Liver (tissue), 9 donors: ENCODE results near the gene MFAP3L. TPM values are rescaled to one million over a fixed set of nuclear protein-coding genes. Genes with fewer than 3 reads are reported as not detected.

Source experiments
- DNase-seq: peaks from one replicate; pipeline ENCODE4 v3.0.0-alpha.2; 2017; ENCODE audit warnings: low spot score
- H3K27ac ChIP-seq, 2 donors: one replicate each; pipeline ENCODE4 v1.7.0; 2013; ENCODE audit warnings: inconsistent platforms in 2 of 2, low read length in 2 of 2, control low read depth in 1 of 2, low read depth in 1 of 2, mild to moderate bottlenecking in 1 of 2
- H3K27me3 ChIP-seq, 4 donors: one replicate each; pipeline versions ENCODE4 v1.6.1 to v1.7.0; 2013; ENCODE audit warnings: low read length in 3 of 4, inconsistent platforms in 1 of 4, mild to moderate bottlenecking in 1 of 4, moderate library complexity in 1 of 4; ENCODE audit not compliant: control insufficient read depth in 4 of 4, insufficient read depth in 4 of 4
- H3K36me3 ChIP-seq, 4 donors: one replicate each; pipeline versions ENCODE4 v1.6.1 to v1.7.0; 2013; ENCODE audit warnings: low read length in 3 of 4, mild to moderate bottlenecking in 3 of 4, low read depth in 1 of 4, moderate library complexity in 1 of 4; ENCODE audit not compliant: control insufficient read depth in 4 of 4, insufficient read depth in 3 of 4
- H3K4me1 ChIP-seq, 4 donors: one replicate each; pipeline versions ENCODE4 v1.6.1 to v1.7.0; 2013; ENCODE audit warnings: low read length in 3 of 4, mild to moderate bottlenecking in 3 of 4, moderate library complexity in 1 of 4; ENCODE audit not compliant: control insufficient read depth in 4 of 4, insufficient read depth in 4 of 4
- H3K4me3 ChIP-seq, 3 donors: one replicate each; pipeline versions ENCODE4 v1.6.1 to v1.7.0; 2013; ENCODE audit warnings: low read length in 3 of 3, control low read depth in 1 of 3, low read depth in 1 of 3, mild to moderate bottlenecking in 1 of 3
- H3K9ac ChIP-seq, 2 donors: one replicate each; pipeline ENCODE4 v1.7.0; 2013; ENCODE audit warnings: low read length in 2 of 2, mild to moderate bottlenecking in 2 of 2, moderate library complexity in 2 of 2, control low read depth in 1 of 2, low read depth in 1 of 2
- H3K9me3 ChIP-seq, 4 donors: one replicate each; pipeline versions ENCODE4 v1.6.1 to v1.7.0; 2013; ENCODE audit warnings: low read length in 3 of 4; ENCODE audit not compliant: control insufficient read depth in 4 of 4
- EGR1 ChIP-seq, 2 donors: IDR thresholded peaks; 2 replicates each; pipeline ENCODE4 v1.6.1; 2016 to 2018; ENCODE audit warnings: antibody characterized with exemption in 2 of 2, low read depth in 2 of 2
- FOXA1 ChIP-seq: IDR thresholded peaks from 2 replicates; pipeline ENCODE4 v1.6.1; 2016; ENCODE audit warnings: antibody characterized with exemption
- FOXA2 ChIP-seq: IDR thresholded peaks from 2 replicates; pipeline ENCODE4 v1.6.1; 2016; ENCODE audit warnings: antibody characterized with exemption
- GABPA ChIP-seq, 2 donors: IDR thresholded peaks in 1 of 2; conservative IDR thresholded peaks in 1 of 2; 2 replicates each; pipeline ENCODE4 v1.6.1; 2016; ENCODE audit warnings: antibody characterized with exemption in 2 of 2, mild to moderate bottlenecking in 1 of 2, moderate library complexity in 1 of 2
- HNF4A ChIP-seq, 2 donors: conservative IDR thresholded peaks; 2 replicates each; pipeline ENCODE4 v1.6.1; 2016; ENCODE audit warnings: antibody characterized with exemption in 2 of 2, mild to moderate bottlenecking in 2 of 2
- HNF4G ChIP-seq: IDR thresholded peaks from 2 replicates; pipeline ENCODE4 v1.6.1; 2016; ENCODE audit warnings: antibody characterized with exemption
- JUND ChIP-seq, 2 donors: IDR thresholded peaks; 2 replicates each; pipeline ENCODE4 v1.6.1; 2016; ENCODE audit warnings: antibody characterized with exemption in 2 of 2
- NR2F2 ChIP-seq: IDR thresholded peaks from 2 replicates; pipeline ENCODE4 v1.6.1; 2016; ENCODE audit warnings: antibody characterized with exemption
- RXRA ChIP-seq, 2 donors: IDR thresholded peaks; 2 replicates each; pipeline ENCODE4 v1.6.1; 2017 to 2018; ENCODE audit warnings: antibody characterized with exemption in 2 of 2, mild to moderate bottlenecking in 1 of 2
- SP1 ChIP-seq: IDR thresholded peaks from 2 replicates; pipeline ENCODE4 v1.6.1; 2018; ENCODE audit warnings: antibody characterized with exemption, mild to moderate bottlenecking
- TAF1 ChIP-seq: conservative IDR thresholded peaks from 2 replicates; pipeline ENCODE4 v1.6.1; 2016; ENCODE audit warnings: antibody characterized with exemption, mild to moderate bottlenecking
- YY1 ChIP-seq: IDR thresholded peaks from 2 replicates; pipeline ENCODE4 v1.6.1; 2016; ENCODE audit warnings: antibody characterized with exemption, mild to moderate bottlenecking
- WGBS: extraction: QIAGEN DNeasy Blood & Tissue Kit; methylation state at CpG from one replicate; pipeline ENCODE4 v1.1.7; 2013; 5-methylcytosine and 5-hydroxymethylcytosine counted together
- polyA plus RNA-seq, 2 donors: library from polyadenylated mRNA; stranded (reverse) in 1 of 2; unstranded in 1 of 2; fragments of 200-250 nt in 1 of 2; fragments of >200 nt in 1 of 2; fragmentation: Nextera tagmentation in 1 of 2; extraction: Ambion mirVana in 1 of 2; gene quantifications; one replicate each; pipeline versions ENCODE4 v1.2.1 to v1.2.3, GENCODE V29; 2013 to 2015
- total RNA-seq, 2 donors: library from RNA; depleted of rRNA; stranded (reverse); fragments of >200 nt; gene quantifications; one replicate each; pipeline ENCODE4 v1.2.3, GENCODE V29; 2014
- TF ChIP-seq, protein P1 (sequence below): IDR thresholded peaks from 2 replicates; pipeline ENCODE4 v1.6.1; 2016; ENCODE audit warnings: antibody characterized with exemption
- TF ChIP-seq, protein P2 (sequence below): IDR thresholded peaks from 2 replicates; pipeline ENCODE4 v1.6.1; 2016; ENCODE audit warnings: antibody characterized with exemption
- TF ChIP-seq, protein P3 (sequence below): fragments of 150-350 bp; IDR thresholded peaks from 2 replicates; pipeline ENCODE4 v1.5.1; 2017; ENCODE audit warnings: improper control_type of control experiment, low read depth, low read length; ENCODE audit not compliant: missing input control
- TF ChIP-seq, protein P4 (sequence below): IDR thresholded peaks from 2 replicates; pipeline ENCODE4 v1.6.1; 2016; ENCODE audit warnings: antibody characterized with exemption, mild to moderate bottlenecking
- TF ChIP-seq, protein P5 (sequence below): IDR thresholded peaks from 2 replicates; pipeline ENCODE4 v1.6.1; 2016; ENCODE audit warnings: antibody characterized with exemption
- donor health status: healthy.
- donor health status: healthy.
- donor health status: healthy.
- donor health status: healthy.
- donor health status: healthy.

The MFAP3L gene
- total and polyA plus RNA-seq, 4 donors: 16.5 to 102 (median 18.5) TPM

DNA sequence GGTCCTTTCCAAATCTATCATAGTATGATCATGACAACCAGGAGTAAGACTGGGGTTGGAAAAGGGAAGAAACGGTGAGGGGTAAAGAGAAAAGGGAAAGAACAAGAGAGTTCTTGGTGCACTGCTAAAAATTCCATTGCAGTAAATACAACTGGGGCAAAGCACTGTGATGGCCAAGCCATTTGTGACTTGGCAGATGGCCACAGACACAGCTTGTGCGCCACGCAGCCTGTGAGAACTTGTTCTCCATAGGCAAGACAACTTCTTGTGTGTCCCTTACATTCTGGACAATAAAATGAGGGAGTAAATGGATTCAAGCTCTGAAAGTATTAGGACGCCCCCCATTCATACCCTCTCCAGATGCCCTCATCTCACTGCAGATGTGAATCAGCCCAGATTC lies 10.9 kb downstream of the MFAP3L start:
- no peak overlapping the region for H3K27ac ChIP-seq
- H3K27me3 ChIP-seq: no peaks in the 10 kb centered on the region
- no peak overlapping the region for H3K9ac ChIP-seq
- H3K9me3 ChIP-seq: no peaks in the 10 kb centered on the region
- peaks cover 0 to 9% (median 0%) of the 10 kb centered on the region in 4 donors for H3K4me1 ChIP-seq
- no peak overlapping the region for H3K4me3 ChIP-seq
- H3K36me3 ChIP-seq: no peaks in the 10 kb centered on the region
- no peak for TF ChIP-seq FOXA2
- TF ChIP-seq HNF4A (conservative IDR thresholded peaks at IDR 0.05): no peak
- TF ChIP-seq TAF1: no peak
- TF ChIP-seq RXRA (IDR thresholded peaks at IDR 0.05): no peak
- TF ChIP-seq FOXA1: no peak
- no peak for TF ChIP-seq SP1
- TF ChIP-seq, protein P1, sequence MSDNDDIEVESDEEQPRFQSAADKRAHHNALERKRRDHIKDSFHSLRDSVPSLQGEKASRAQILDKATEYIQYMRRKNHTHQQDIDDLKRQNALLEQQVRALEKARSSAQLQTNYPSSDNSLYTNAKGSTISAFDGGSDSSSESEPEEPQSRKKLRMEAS: no peak
- TF ChIP-seq EGR1 (IDR thresholded peaks at IDR 0.05; ENCODE audit: low read depth in 2 of 2): no peak
- no peak for TF ChIP-seq JUND (IDR thresholded peaks at IDR 0.05)
- no peak for TF ChIP-seq NR2F2
- no peak for TF ChIP-seq HNF4G
- TF ChIP-seq, protein P2, sequence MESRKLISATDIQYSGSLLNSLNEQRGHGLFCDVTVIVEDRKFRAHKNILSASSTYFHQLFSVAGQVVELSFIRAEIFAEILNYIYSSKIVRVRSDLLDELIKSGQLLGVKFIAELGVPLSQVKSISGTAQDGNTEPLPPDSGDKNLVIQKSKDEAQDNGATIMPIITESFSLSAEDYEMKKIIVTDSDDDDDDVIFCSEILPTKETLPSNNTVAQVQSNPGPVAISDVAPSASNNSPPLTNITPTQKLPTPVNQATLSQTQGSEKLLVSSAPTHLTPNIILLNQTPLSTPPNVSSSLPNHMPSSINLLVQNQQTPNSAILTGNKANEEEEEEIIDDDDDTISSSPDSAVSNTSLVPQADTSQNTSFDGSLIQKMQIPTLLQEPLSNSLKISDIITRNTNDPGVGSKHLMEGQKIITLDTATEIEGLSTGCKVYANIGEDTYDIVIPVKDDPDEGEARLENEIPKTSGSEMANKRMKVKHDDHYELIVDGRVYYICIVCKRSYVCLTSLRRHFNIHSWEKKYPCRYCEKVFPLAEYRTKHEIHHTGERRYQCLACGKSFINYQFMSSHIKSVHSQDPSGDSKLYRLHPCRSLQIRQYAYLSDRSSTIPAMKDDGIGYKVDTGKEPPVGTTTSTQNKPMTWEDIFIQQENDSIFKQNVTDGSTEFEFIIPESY: no peak
- TF ChIP-seq, protein P3, sequence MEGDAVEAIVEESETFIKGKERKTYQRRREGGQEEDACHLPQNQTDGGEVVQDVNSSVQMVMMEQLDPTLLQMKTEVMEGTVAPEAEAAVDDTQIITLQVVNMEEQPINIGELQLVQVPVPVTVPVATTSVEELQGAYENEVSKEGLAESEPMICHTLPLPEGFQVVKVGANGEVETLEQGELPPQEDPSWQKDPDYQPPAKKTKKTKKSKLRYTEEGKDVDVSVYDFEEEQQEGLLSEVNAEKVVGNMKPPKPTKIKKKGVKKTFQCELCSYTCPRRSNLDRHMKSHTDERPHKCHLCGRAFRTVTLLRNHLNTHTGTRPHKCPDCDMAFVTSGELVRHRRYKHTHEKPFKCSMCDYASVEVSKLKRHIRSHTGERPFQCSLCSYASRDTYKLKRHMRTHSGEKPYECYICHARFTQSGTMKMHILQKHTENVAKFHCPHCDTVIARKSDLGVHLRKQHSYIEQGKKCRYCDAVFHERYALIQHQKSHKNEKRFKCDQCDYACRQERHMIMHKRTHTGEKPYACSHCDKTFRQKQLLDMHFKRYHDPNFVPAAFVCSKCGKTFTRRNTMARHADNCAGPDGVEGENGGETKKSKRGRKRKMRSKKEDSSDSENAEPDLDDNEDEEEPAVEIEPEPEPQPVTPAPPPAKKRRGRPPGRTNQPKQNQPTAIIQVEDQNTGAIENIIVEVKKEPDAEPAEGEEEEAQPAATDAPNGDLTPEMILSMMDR: no peak
- TF ChIP-seq, protein P4, sequence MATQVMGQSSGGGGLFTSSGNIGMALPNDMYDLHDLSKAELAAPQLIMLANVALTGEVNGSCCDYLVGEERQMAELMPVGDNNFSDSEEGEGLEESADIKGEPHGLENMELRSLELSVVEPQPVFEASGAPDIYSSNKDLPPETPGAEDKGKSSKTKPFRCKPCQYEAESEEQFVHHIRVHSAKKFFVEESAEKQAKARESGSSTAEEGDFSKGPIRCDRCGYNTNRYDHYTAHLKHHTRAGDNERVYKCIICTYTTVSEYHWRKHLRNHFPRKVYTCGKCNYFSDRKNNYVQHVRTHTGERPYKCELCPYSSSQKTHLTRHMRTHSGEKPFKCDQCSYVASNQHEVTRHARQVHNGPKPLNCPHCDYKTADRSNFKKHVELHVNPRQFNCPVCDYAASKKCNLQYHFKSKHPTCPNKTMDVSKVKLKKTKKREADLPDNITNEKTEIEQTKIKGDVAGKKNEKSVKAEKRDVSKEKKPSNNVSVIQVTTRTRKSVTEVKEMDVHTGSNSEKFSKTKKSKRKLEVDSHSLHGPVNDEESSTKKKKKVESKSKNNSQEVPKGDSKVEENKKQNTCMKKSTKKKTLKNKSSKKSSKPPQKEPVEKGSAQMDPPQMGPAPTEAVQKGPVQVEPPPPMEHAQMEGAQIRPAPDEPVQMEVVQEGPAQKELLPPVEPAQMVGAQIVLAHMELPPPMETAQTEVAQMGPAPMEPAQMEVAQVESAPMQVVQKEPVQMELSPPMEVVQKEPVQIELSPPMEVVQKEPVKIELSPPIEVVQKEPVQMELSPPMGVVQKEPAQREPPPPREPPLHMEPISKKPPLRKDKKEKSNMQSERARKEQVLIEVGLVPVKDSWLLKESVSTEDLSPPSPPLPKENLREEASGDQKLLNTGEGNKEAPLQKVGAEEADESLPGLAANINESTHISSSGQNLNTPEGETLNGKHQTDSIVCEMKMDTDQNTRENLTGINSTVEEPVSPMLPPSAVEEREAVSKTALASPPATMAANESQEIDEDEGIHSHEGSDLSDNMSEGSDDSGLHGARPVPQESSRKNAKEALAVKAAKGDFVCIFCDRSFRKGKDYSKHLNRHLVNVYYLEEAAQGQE: no peak
- no peak for TF ChIP-seq GABPA (IDR thresholded peaks at IDR 0.05 in 1 of 2, conservative IDR thresholded peaks at IDR 0.05 in 1 of 2)
- 94% methylated on average over 4 of the region's 4 CpGs for whole genome bisulfite sequencing
- no peak for DNase-seq

DNA sequence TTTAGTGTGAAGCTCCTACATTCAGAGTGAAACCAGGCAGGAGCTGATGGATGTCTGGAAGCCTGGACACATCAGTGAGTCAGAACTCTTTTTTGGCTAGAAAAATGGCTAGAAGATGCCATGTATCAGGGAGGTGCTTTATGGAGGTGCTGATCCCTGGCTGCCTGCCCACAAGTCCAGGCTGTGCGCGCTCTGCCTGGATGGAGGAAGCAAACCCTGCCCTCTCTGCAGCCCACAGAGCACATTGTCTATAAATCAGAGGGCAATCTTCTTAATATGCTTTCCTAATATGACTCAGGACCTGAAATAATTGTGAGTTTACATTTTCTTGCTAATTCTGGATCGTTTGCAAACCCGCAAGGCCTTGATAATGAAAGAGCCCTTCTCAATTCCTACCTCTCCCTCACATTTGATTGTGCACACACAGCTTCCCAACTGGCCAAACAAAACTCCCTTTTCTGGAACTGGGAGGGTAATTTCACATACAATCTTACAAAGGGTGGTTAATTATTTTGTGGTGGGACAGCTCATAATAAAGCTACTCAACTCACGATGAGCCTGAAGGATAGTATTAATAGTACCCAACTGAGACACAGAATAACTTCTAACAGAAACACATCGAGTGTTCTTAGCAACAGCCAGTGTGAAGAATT lies 11.7 kb downstream of the MFAP3L start:
- no peak overlapping the region for H3K9ac ChIP-seq
- no peak overlapping the region for H3K4me3 ChIP-seq
- 78% methylated on average over 6 of the region's 6 CpGs for WGBS
- TF ChIP-seq, protein P2: no peak
- TF ChIP-seq HNF4G: no peak
- TF ChIP-seq RXRA (IDR thresholded peaks at IDR 0.05): no peak
- TF ChIP-seq FOXA2: no peak
- TF ChIP-seq, protein P5, sequence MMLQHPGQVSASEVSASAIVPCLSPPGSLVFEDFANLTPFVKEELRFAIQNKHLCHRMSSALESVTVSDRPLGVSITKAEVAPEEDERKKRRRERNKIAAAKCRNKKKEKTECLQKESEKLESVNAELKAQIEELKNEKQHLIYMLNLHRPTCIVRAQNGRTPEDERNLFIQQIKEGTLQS: no peak
- no peak for TF ChIP-seq EGR1 (IDR thresholded peaks at IDR 0.05; ENCODE audit: low read depth in 2 of 2)
- TF ChIP-seq, protein P1: no peak
- no peak for TF ChIP-seq HNF4A (conservative IDR thresholded peaks at IDR 0.05)
- TF ChIP-seq YY1: no peak
- H3K4me1 ChIP-seq: peaks cover 0 to 9% (median 0%) of the 10 kb centered on the region in 4 donors
- no peaks in the 10 kb centered on the region for H3K27me3 ChIP-seq
- DNase-seq: no peak
- no peak overlapping the region for H3K27ac ChIP-seq
- no peaks in the 10 kb centered on the region for H3K36me3 ChIP-seq
- no peaks in the 10 kb centered on the region for H3K9me3 ChIP-seq
